Erythroblast (primary cell): Measurements from ENCODE around the gene PDE4C.

Experiments used
- DNase-seq, 2 experiments: peaks; one replicate each; lab custom pipeline; 2025; lab: John Stamatoyannopoulos, UW
- GATA1 ChIP-seq: IDR thresholded peaks from 2 replicates; pipeline ENCODE4 v1.6.1; 2011; ENCODE audit warnings: low read depth, mild to moderate bottlenecking, control low read depth, low read length, moderate library complexity
- POLR2A ChIP-seq: IDR thresholded peaks from 2 replicates; pipeline ENCODE4 v1.6.1; 2011; ENCODE audit warnings: mild to moderate bottlenecking, low read length

PDE4C gene

GRCh38 chr19:18225702-18226468 lies at the start of gene PDE4C:
Gene PDE4C (minus strand): TSS chr19:18226438. CDS start chr19:18226415, 23 bp downstream.
- TF ChIP-seq POLR2A, result no peak
- TF ChIP-seq GATA1, result no peak

GRCh38 chr19:18274781-18275356 lies 48.6 kb upstream of the PDE4C start:
- peak in 1 of 2 experiments; percentile 71 for DNase-seq
- TF ChIP-seq POLR2A, result peak; percentile 72
- no peak for TF ChIP-seq GATA1

More at GRCh38 chr19:18225702-18226468, at the start of gene PDE4C:
- DNase-seq, result no peak

- no peak for DNase-seq
- TF ChIP-seq POLR2A, result no peak
- no peak for TF ChIP-seq GATA1
These were observed 48.1 kb upstream of the PDE4C start, which contains the start of gene IQCN for GRCh38 chr19:18274219-18274780. Gene IQCN (minus strand): TSS chr19:18274452. CDS start chr19:18269478, 4,974 bp downstream.

GRCh38 chr19:18273561-18274218 lies 47.5 kb upstream of the PDE4C start:
- no peak for DNase-seq
- no peak for TF ChIP-seq GATA1
- TF ChIP-seq POLR2A, result no peak

- TF ChIP-seq POLR2A, result no peak
- TF ChIP-seq GATA1, result no peak
- DNase-seq, result peak in 1 of 2 experiments; percentile 52
These were observed 45.2 kb upstream of the PDE4C start for GRCh38 chr19:18271433-18271841.

- TF ChIP-seq GATA1 (no peak), POLR2A (no peak)
- no peak for DNase-seq
These were observed 44.1 kb upstream of the PDE4C start for GRCh38 chr19:18270326-18270725.

- TF ChIP-seq POLR2A (no peak), GATA1 (no peak)
- DNase-seq, result no peak
These were observed 43.0 kb upstream of the PDE4C start for GRCh38 chr19:18269070-18269723.

GRCh38 chr19:18266771-18267686 lies 40.8 kb upstream of the PDE4C start:
- no peak for DNase-seq
- TF ChIP-seq POLR2A, result no peak
- no peak for TF ChIP-seq GATA1

- TF ChIP-seq GATA1 (no peak), POLR2A (no peak)
These were observed 39.3 kb upstream of the PDE4C start for GRCh38 chr19:18265582-18265981.

GRCh38 chr19:18264971-18265540 lies 38.8 kb upstream of the PDE4C start:
- DNase-seq, result no peak
- TF ChIP-seq GATA1 (no peak), POLR2A (no peak)

More at GRCh38 chr19:18265582-18265981, 39.3 kb upstream of the PDE4C start:
- DNase-seq, result no peak

GRCh38 chr19:18264137-18264854 lies 38.1 kb upstream of the PDE4C start:
- TF ChIP-seq POLR2A, result no peak
- no peak for TF ChIP-seq GATA1
- no peak for DNase-seq
